NOMO-1 treated with dmso at 0.1 percent for 144 hours (cell line): ENCODE measurements around the gene NUCKS1.
A peak's percentile ranks its signal among the peaks of the same experiment; 100 is the strongest.
"Not testable (repeated sequence)": the region's sequence is repeated elsewhere in the genome, so short reads cannot be mapped to it uniquely, and the experiment has no call there.

Source experiments
- DNase-seq: peaks from one replicate; lab custom pipeline; 2025; ENCODE audit not compliant: unreplicated experiment; lab: John Stamatoyannopoulos, UW

NUCKS1 gene

GRCh38 chr1:205733438-205734175, 16.4 kb downstream of the NUCKS1 start:
- no peak for DNase-seq

GRCh38 chr1:205729945-205730610, 19.9 kb downstream of the NUCKS1 start:
- no peak for DNase-seq

- DNase-seq = no peak
These were observed 23.3 kb downstream of the NUCKS1 start for GRCh38 chr1:205726619-205727125.

- DNase-seq = no peak
These were observed 24.5 kb downstream of the NUCKS1 start for GRCh38 chr1:205725514-205725913.

DNA sequence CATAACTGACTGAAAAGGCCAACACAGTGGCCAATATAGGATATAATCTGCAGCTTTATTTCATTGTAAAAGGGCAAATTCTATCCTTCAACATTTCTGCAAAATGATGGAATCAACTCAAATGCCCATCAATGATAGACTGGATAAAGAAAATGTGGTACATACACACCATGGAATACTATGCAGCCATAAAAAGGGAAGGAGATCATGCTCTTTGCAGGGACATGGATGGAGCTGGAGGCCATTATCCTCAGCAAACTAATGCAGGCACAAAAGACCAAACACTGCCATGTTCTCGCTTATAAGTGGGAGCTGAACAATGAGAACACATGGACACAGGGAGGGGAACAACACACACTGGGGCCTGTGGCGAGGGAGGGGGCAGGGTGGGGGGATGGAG, 29.2 kb downstream of the NUCKS1 start:
- not testable (repeated sequence) for DNase-seq

- no peak for DNase-seq
These were observed 30.2 kb downstream of the NUCKS1 start for GRCh38 chr1:205719762-205720161.

- no peak for DNase-seq
These were observed 31.0 kb downstream of the NUCKS1 start for GRCh38 chr1:205719015-205719414.

- DNase-seq = no peak
These were observed 33.4 kb downstream of the NUCKS1 start for GRCh38 chr1:205716371-205717132.

GRCh38 chr1:205715628-205716027, 34.4 kb downstream of the NUCKS1 start:
- DNase-seq = peak; percentile 32

DNA sequence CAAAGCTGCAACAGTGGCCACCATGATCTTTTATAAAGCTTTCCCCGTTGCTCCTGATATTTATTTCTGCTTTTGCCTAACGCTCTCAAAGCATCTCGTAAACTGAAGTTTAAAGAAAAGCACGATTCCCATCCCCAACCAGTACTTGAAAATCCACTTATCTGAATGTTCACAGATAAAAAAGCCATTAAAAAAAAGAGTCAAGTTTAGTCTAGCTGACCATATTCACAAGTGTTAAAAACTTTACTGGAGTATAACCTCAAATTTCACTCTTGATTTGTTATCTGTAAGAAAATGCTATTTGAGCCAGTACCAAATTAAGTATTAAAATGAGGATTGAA, 35.1 kb downstream of the NUCKS1 start:
- no peak for DNase-seq

DNA sequence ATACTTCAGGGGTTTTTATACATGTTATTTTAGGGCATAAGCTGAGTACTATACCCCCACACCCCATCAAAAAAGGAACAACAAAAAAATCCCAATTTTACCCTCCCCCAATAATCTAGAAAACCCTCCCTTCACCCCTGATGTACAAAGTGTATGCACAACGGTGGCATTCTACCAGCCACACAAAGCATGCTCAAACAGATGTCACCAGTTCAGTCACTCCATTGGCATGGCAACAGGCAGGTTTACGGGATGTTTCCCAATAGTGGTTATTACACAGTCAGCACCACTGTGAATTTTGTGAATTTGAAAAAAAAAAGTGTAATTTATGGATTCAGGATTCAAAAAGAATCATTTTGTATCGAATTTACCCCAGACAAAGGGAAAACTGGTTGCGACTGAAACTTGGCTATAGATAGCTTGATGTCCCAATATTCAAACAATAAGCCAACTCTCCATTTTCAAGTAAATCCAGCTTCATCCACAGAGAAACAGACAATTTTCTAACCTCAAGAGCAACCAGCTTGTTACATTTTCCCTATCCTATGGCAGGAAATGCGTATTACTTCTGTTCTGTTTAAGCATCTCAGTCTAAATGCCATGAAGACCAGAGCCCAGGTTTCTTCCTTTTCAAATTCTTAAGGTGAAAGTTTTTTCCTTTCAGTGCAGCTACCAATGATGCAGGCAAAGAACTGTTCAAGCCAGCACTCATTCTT, 35.6 kb downstream of the NUCKS1 start:
- DNase-seq = no peak

DNA sequence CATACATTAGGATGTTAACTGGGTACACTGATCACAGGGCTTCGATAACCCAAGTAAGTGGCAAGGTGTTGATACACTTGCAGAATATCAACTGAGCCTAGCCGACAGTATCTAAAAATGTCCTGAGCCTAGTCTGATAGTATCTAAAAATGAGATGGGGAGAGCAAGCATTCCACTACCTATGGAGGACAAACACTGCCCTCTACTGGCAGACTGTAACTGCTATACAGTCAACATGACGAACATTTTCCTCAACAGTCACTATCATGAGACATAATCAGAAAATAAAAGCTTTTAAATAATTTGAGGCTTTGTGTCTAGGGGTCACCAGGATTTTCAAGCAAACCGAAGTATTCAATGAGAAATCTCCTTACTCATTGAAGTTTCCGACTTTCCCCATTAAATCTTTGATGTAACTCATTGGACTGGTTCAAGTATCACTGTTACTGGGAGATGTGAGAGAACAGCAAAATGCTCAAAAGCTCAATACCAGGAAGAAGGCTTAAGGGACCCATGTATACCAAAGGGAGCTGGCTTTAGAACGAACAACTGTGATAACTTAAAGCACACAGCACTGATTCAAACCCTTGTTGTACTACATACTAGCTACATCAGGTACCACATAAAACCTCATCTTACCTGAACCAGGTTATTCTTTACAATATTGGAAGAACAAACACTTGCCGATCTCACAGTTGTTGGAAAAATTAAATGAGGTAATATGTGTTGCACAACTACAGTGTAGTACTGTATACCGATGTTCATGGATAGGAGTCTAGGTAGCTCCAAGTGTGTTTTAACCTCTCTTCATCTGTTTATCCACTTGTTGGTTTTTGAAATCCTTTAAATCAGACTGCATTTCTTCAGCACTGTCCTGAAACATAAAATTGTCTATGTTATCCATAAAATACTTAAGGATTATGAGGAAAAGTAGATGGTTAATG, 38.6 kb downstream of the NUCKS1 start:
- peak; percentile 42 for DNase-seq

DNA sequence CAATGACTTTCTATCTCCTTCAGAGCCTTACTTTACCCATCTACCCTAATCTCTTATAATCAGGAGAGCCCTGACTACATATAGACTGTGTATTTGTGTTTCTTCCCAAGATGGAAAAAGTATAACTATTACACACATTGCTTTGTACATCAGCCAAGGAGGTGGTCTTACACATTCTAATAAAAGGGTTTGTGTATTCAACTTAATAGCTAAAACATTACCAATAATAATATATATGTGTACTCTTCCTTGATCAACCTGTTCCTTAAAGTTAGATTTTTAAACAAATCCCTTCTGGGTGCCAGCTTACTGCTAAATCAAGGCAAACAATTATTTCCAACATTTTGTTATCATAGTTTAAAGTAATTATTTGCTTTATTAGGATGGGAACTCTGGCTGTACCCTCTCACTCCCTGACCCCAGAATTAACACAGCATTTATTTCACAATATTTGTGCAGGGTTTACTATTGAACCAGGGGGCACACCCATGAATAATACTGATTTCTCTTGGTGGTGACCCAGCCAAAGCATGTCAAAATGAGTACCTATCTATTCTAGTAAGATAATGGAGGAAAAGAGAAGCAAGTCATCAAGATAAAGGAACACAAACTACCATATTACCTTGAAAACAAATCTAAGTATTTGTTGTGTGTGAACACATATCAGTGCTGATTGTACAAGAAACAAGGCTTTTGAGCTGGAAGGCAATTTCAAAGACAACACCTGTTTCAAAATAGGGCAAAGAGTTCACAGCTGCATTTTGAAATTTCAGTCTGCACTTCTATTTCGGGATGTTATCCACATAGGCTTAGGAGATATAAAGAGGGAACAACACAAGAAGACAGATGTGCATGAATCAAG, 39.5 kb downstream of the NUCKS1 start:
- no peak for DNase-seq

- no peak for DNase-seq
These were observed 40.3 kb downstream of the NUCKS1 start for GRCh38 chr1:205709640-205710039.

- no peak for DNase-seq
These were observed 41.0 kb downstream of the NUCKS1 start for GRCh38 chr1:205709059-205709398.

DNA sequence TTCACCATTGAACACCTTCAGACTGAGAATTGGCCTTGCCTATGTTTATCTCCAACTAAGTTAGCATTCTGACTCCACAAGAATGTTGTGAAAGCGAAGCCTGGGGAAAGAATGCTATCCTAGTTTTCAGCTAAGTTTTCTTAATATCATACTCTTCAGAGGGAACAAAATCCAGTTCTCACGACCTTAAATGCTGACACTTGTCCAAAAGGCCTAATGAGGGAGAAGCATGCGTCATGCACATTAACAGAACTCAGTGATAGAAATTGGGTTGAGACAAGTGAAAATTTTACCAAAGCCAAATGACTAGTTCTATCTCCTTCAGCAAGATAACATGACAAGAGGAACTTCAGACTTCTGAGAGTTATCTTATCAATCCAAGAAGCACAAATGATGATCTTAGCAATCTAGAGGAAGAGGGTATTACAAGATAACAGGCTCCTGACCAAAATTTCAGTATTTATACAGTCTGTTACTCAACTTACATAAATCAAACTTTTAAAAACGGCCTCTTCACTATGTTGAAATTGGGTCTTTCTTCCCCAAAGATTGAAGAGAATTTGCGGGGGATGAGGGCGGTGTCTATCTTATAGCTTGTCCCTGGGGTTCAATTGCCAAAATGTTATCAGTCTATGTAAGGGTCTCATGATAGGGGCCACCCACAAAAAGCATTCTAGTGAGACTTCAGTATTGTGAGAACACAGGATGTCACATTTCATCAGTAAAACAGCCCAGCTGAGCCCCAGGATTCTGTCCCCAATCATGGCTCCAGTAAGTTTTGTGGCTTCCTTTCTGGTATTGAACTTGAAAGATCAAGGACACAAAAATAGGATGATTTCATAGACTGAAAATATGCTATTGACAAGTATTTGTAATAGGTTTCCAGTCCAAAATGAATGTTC, 43.1 kb downstream of the NUCKS1 start:
- DNase-seq = peak; percentile 45

- peak; percentile 9 for DNase-seq
These were observed 45.1 kb downstream of the NUCKS1 start for GRCh38 chr1:205704903-205705302.

GRCh38 chr1:205703072-205703471, 46.9 kb downstream of the NUCKS1 start:
- DNase-seq = no peak
